ENCODE data around the gene CHST15.
"Not testable (repeated sequence)": the region's sequence is repeated elsewhere in the genome, so short reads cannot be mapped to it uniquely, and the experiment has no call there.

Gene CHST15

DNA sequence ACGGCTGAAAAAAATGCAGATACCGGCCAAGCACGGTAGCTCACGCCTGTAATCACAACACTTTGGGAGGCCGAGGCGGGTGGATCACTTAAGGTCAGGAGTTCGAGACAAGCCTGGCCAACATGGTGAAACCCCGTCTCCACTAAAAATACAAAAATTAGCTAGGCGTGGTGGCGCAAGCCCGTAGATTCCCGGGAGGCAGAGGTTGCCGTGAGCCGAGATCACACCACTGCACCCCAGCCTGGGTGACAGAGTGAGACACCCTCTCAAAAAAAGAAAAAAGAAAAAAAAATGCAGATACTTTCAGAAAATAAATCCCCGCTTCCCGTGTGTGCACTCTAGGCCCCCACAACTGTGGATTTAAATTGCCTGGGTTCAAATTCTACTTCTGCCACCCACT, 2.4 kb upstream of the CHST15 start:
- not testable (repeated sequence) for DNase-seq

DNA sequence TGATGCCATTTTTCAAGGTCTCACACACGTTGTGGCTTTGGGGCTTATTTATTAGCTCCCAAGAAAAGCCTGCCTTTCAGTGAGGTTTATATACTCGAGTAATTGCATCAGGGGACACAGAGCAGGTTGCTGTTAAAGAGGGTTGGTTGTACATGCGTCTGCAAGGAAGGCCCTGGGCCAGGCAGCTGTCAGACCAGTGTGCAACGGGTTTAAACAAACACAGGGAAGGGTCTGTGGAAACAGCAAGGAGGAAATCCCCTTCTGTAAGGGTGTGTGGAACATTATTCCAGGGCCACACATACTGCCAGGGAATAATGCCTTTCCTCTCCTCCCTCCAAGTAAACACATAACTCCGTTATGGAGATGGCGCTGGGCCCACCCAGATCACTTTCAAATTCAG, 1.7 kb upstream of the CHST15 start:
- no peak for DNase-seq

DNA sequence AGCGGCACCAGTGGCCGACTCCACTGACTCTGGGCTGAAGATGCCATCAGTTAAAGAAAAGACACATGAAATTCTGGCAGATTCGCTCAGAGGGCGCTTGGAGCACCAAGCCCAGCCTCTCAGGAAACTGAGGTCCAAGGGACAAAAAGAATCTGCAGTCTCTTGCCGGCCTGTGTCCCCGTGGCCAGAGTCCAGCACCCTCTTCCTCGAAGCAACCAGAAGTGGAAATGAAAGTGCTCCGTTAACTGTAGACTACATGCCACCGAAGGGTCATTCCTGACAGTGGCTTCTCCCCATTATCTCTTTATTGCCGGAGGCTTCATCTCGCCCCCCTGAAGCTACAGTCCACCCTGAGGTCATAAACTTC, 1.0 kb upstream of the CHST15 start:
- no peak for DNase-seq

DNA sequence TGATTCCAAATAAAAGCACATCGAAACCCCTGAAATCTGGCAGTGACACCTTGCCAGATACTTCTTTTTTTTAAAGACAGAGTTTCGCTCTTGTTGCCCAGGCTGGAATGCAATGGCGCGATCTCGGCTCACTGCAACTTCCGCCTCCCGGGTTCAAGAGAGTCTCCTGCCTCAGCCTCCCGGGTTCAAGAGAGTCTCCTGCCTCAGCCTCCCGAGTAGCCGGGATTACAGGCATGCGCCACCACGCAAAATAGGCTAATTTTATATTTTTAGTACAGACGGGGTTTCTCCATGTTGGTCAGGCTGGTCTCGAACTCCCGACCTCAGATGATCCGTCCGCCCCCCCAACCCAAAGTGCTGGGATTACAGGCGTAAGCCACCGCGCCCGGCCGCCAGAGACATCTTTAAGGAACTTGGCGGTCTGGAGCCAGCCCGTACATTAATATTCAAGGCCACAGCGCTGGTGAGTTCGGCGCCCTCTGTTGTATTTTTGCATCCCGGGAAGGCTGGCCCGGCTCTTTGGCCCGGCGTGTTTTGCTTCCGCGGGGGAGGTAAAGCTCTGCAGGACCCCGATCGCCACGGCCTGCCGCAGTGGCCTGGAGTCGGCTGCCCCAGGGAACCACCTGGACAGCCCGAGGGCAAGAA, 498 bp upstream of the CHST15 start:
- not testable (repeated sequence) for DNase-seq

DNA sequence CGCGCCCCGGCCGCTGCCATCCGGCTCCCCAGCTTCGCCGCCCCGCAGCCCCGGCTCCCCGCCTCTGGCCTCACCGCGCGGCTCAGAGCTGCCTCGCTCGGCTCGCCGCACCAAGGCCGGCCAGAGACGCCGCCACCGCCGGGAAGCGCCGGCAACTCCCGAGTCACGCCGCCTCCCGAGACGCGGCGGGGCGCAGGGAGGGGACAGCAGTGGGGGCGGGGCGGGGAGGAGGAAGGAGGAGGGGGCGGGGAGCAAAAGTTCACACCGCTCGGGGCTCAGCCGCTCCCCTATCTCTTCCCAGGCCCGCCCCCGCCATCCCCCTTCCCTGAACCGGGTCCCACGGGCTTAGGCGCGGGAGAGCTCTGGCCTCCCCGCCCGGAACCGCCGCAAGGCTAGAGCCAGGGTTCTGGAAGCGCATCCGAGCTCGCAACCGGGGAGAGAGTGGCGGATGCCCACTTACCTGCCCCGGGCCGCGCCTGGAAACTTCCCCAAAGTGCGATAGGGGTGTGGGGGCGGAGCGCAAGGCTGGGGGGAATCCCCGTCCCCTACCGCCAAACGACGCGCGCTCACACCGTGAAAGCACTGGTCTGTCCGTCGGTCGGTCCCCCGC, 1.0 kb downstream of the CHST15 start:
- DNase-seq: no peak

DNA sequence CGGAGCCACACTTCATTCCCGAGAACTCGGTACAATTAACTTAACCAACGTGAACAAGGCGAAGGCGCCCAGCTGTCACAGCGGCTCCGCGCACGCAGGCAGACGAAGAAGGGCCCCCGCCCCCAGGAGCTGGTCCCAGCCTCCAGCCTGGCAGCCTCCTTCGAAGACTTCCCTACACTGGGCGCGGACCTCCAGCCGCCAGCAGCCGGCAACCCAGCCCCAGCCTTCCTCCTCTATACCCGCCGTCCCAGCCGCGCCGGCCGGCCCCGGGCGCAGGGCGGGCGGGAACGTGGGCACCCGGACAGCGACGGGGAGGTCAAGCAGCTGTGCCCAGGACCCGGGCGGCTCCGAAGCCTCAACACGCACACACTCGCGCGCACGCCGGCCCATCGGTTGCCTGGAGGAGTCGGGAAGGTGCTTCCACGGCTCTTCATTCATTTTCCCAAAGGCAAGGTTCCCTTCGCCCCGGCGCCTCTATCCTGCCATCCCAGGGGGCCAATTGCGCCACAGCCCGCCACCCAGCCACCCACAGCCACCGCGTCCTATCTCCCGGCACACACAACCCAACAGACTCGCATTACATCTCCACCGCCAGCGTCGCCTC, 1.6 kb downstream of the CHST15 start:
- DNase-seq: no peak

DNA sequence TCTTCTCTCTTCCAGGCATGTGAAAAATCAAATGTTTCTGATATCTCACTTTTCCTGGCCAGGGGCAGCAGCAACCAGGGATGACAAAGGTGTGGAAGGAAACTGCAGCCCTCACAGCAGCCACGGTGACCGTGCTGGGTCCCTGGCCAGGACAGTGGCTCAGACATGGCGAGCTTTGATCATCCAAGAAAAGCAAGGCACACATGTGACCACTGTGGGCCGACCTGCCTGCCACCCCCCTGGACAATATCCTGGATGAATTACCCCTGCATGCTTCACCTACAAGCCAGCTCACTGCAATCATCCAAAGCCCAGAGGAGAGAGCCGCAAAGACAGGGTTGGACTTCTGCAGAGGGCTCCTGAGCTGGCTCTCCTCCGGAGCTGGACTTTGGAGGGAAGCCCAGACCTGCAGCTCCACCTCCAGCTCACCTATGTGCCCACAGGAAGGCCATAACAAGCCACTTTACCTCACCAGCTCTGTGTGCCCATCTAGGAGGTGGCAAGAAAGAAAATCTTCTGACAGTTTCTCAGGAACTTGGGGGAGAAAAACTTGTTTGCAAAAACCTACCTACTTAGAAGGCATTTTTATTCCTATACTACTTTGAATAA, 2.7 kb downstream of the CHST15 start:
- DNase-seq: no peak

DNA sequence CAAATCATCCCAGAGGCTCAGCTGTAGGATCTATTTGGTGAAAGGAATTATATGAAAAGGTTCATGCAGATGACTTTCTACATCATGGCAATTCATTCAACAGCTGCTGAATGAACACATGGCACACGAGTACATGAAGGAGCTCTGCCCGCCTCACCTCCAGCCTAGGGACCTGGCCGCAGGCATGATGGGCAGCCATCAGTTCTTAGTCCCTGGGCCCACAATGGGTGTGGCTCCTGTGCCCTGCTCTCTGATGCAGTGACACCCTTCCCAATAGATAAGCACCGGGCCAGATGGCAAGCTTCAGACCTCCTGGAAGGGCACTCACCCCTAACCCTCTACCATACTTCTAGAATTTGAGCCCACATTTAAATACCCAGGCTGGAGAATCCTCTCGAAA, 3.5 kb downstream of the CHST15 start:
- no peak for DNase-seq

DNA sequence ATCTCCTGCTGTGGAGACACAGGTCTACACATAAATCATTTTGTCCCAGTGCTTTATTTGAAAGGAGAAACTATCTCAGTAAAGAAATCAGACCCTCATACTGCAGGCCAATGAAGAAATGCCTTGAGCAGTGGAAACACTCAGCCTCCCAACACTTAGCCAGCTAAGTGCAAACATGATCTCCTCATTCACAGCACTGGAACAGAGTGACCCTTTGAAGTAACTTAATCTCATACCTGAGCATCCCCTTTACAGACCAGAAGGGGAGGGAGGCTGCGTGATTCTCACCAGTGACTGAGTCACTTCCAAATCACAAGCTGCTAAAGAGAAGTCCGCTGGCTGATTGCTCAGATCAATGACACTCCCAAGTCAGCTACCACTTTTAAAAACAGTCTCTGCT, 4.5 kb downstream of the CHST15 start:
- DNase-seq: no peak

DNA sequence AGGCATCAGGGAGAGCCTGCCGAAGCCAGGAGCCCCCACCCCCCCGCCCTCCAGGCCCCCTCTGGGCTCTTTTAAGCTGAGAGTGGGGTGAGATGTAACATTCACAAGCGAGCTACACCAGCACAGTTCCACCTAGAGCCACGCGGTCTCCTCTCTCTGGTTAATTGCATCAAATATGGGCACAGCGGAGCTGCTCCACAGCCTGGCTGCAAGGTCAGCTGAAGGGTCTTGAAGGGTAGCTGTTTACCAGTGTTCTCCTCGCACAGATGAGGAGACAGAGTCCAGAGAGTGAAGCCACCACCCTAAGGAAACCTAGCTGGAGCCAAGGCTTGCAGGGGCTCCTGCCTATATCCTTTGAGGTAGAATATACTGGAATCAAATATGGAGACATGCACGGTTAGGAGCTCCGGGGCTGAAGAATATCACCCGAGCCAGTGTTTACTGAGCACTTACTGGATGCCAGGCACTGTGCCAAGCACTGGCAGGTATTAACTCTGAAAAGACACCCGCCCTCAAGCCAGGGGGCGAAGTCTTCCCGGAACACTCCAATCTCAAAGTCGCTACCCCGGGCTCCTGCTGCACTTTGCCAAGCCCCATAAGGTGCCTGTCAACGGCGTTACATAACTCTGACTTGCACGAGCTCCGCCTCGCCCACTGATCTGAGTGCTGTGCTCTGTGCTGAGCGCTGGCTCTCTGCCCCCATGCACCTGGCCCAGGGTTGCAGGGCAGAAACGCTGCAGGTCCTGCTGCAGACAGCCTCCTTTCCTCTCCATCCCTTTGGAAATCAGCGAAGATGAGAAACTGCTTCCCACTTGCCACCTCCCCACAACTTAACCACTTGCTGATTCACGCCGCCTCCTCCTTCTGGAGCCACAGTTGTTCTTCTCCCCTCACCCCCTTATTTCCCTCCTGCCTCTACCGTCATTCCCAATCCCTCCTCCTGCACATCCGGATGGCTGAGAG, 5.4 kb downstream of the CHST15 start:
- peak; percentile 11 for DNase-seq

DNA sequence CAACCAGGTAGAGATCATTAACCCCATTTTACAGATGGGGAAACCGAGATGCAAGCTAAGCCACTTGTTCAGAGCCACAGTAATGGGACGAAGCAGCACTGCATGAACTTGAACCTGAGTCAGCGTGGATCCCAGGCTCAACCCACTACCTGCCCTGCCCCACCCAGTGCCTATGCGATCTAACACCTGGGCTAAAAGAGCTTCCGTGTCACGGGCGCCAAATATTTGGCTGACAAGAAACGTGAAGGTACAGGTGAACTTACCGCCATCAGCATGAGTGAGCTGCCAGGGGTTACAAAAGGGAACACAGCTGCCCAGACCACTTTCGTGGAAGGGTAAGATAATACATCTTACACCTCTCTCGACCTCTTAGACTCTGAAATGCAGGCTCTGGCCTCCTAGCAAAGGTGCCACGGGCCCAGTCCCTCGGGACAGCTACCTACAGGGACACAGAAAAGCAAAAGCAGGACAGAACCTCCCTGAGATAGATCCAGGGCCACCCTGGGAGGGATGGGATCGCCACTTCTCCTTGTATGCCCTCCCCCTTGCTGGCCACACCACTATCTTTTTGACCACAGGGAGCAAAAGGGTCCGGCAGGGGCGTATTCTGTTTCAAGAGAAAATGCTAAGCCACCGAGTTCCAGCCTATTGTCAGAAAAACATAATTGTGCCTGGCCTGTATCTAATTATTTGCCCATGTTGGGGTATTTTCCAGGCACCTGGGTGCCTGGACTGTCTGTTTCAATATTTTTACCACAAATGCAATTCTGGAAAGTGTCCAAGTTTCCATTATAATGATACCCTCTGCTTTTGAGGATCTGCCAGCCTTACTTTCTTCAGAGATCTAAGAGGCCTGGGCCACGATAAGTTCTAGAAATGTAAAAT, 6.4 kb downstream of the CHST15 start:
- DNase-seq: peak; percentile 32

DNA sequence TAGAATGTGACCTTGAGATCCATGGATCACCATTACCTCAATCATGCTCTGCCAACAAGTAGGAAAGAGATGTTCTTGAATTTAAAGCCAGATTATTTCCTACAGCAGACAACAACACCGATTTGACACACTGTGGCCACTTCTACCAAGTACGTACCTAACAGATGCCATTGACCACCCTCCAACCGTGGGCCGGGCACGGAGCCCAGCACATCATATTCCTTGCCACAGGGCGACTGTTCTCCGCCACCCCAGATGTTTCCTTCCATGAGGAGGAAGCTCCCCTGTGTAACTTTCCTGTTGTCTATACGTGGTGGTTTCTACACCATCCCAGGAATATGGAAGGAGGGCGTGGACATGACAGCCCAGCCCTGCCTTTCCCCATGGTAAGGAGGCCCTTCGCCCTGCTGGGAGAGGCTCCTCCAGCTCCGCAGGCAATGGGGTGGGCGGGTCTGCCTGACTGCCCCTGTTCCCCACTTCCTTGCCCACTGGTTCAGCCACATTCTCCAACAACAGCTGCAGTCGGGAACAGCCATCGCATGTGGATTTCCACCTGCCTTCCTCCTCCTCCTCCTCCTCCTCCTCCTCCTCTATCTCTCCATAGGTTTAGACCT, 7.2 kb downstream of the CHST15 start:
- DNase-seq: no peak

DNA sequence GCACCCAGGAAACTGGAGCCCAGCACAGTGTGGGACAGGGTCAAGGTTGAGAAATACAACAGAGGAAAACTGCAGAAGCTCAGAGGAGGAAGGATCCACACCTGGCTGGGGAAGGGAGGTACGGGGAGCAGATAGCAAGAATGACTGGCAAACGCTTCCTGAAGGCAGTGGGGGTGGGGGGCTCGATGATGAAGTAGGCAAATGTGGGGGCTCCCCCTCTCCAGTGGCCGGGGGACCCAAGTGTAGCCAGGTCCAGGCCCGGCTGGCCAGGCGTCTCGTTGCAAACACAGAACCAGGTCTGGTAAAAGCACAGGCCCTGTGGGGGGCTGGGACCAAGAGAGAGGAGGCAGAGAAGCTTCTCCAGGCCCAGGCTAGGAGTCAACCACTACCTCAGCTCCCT, 7.7 kb downstream of the CHST15 start:
- no peak for DNase-seq

DNA sequence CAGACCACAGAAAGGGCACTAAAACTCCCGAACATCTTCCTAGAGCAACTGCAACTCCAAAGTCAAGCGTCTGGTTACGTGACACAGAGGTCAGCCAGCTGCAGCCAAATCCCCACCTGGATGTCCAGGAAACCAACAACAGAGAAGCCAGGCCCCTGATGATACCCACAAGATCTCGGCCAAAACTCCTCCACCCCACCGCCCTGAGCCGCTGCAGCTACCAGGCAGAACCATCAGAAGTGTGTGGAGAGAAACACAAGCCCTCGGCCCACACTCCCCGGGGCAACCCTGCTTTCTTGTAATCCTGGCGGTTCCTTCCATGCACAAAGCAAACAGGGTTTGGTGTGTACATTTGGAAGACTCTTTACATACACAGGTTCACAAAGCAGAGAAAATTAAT, 8.7 kb downstream of the CHST15 start:
- DNase-seq: no peak

DNA sequence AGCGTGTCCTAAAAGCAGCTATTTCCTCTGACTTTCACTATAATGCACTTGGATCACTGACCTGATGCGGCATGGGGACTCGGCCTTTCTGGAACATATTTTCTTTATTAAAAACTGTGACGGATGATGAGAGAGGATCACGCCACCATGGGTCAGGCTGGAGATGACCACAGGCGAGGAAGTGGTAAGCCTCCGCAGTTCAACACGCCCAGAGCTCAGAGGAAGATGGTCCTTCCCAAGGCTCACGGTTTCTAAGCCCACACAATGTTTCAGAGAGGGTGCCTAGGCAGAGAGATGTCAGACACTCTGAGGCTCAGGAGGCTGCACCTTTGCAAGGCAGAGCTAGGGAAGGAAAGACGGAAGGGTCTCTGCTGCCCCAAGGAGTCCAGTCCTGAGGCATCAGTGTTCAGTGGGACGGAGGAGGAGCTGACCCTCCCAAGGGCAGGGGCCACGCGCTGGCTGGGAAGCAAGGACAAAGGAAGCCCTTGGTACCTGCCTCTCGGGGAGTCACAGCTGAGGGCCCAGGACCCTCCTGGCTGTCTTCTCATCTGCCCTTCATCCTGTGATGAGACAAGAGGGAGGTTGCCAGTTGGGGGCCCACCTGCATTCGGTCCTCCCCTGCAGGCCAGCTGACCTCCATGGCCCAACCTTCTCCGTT, 9.5 kb downstream of the CHST15 start:
- DNase-seq: no peak

DNA sequence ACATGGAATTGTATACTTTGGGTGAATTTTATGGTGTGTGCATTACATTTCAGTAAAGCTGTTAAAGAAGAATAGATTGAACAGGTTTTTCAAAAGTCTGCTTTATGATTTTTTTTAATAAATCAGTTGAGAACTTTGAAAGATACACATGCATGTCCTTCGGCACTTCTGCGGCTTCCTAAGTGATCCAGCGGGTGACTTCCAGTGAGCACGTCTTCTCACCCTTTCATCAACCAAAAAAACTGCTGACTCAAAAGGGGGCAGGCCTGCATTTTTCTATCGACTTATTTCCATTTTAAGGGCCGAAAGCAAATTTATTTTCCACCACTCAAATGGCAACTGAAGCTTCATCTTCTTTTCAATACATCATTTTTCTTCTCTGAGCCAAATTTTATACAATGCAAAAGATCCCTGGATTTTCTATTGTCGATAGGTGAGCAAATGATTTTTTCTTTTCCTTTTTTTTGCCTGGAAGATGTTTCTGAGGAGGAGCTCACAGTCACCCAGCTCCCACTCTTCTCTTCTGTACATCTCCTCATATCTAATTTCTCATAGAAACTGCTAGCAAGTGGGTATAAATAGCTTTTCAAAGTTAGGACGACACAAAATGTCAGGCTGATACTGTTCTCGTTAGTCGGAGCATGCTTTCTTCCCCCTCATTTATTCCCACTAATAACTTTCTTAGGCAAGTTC, 10.2 kb downstream of the CHST15 start:
- no peak for DNase-seq

DNA sequence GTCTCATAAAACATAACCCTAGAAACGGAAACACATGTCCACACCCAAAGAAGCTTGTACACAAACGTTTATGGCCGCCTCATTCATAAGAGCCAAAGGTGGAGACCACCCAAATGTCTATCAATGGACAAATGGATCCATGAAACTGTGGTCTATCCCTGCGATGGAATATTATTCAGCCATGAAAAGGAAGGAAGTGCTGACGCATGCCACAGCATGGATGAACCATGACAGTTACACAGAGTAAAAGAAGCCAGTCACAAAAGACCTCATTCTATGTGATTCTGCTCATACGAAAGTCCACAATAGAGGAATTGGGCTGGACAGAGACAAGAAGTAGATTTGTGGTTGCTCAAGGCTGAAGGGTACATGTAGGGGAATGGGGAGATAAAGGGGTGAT, 10.8 kb downstream of the CHST15 start:
- no peak for DNase-seq

DNA sequence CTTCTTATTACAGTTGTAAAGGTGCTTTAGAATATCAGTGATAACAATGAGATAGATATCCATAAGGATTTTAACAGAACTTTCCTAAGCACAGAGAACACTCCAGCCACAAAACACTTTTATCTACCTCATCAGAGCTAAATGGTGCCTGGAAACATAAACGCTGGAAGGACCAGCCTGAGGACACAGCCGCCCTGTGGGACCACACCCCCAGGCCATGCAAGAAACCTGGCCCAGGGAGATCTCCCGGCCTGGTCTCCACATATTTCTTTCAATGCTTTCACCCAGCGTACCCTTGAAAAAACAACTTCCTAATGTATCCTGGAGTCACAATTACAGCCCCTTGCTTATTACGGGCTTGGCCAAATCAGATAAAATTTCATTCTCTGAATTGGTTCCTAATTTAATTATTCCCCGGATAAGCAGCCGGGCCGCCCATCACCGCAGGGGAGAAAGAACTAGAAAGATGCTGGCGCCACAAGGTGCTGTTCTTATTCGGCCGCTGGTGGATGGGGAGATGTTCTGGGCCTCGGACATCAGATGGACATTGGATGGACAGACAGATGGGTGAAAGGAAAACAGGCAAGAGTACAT, 11.8 kb downstream of the CHST15 start:
- no peak for DNase-seq

DNA sequence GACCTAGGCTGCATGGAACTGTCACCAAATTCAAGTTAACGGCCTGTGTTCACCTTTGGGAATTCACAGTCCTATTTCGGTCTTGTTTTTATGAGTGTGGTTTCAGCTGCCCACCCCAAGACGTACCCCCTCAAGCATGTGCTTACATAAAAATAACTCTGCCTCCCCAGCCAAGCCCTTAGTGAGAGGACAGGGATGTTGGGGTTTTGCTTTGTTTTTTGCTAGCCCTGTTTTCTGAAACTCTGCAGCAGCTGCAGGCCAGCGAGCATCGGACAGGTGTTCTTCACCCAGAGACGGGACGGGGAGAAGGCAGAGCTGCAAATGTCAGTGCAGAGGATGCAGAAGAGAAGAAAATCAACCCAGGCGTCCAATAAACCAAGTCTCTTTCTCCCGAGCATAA, 13.5 kb downstream of the CHST15 start:
- no peak for DNase-seq

DNA sequence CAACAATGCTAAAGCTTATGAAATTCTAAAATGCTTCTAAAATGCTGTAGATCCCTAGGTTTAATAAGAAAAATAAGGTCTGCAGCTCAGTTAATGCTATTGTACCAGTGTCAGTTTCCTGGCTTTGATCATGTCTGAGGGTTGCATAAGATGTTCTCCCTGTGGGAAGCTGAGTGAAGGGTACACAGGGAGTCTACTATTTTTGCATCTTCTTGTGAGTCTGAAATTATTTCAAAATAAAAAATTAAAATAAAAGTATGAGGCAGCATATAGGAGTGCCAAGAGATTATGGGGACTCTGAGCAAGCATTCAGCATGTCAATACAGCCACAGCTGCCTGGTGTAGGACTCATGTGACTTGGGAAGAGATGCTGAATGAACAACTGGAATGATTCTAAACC, 14.7 kb downstream of the CHST15 start:
- DNase-seq: no peak

Measured in NCI-H1105 treated with DMSO at 0.1 percent for 48 hours (cell line).